Measurements from ENCODE around the gene ATP8A2.

The ATP8A2 gene

DNA sequence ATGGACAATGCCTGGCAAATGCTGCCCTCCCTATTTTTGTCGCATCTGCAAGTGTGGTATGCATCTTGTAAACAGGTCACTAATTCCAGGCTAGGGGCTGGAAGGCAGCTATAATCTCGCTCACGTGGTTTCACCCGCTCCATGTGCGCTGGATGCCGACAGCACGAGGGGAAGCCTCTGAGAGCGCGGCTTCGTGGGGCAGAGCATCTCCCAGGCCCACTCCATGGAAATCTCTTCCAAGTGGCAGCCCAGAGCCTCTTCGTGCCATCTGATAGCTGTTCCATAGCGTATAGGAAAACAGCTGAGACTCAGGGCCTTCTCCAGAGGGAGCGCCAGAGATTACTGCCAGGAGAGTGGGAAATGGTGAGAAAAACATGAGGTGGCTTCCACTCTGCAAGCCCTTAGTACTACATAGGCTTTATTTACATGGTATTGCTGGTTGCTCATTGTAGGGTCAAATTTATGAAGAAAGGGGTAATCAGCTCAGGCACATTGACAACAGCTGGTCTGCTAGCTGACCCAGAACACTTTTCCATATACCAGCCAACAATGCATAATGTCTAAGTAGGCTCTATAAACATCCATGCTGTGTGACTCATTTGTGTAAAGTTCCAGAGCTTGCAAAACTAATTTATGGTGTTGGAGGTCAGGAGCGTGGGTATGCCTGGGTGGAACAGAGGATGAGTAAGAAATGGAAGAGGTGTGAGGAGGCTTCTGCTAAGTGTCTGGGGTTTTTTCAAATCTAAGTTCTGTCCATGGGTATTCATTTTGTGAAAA, 514.9 kb downstream of the ATP8A2 start:
- DNase-seq (ENCODE audit: low read depth) = no peak

GRCh38 chr13:25887962-25888655, 516.3 kb downstream of the ATP8A2 start:
- DNase-seq (ENCODE audit: low read depth) = no peak

- DNase-seq (ENCODE audit: low read depth) = no peak
These were observed 519.0 kb downstream of the ATP8A2 start for GRCh38 chr13:25890671-25891212.

- DNase-seq (ENCODE audit: low read depth) = no peak
These were observed 527.2 kb downstream of the ATP8A2 start for GRCh38 chr13:25898991-25899390.

DNA sequence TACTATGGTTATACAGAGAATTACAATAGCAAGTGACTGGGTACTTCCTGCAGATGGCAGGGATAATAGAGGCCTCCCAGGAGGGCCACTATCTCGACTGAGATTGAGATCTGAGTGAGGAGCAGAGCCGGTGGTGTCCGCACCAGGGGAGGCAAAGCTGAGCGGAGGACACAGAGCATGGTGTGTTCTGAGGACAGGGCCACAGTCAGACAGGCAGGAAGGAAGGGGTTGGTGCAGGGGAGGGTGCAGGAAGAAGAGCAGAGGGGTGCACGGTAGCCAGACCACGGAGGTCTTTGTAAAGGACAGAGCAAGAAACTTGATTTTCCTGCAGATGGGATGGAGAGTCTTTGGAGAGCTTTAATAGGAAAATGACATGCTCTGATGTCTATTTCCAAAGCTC, 527.7 kb downstream of the ATP8A2 start:
- DNase-seq (ENCODE audit: low read depth) = no peak

- DNase-seq (ENCODE audit: low read depth) = no peak
These were observed 528.2 kb downstream of the ATP8A2 start for GRCh38 chr13:25899952-25900351.

- DNase-seq (ENCODE audit: low read depth) = no peak
These were observed 529.9 kb downstream of the ATP8A2 start for GRCh38 chr13:25901460-25902376.

DNA sequence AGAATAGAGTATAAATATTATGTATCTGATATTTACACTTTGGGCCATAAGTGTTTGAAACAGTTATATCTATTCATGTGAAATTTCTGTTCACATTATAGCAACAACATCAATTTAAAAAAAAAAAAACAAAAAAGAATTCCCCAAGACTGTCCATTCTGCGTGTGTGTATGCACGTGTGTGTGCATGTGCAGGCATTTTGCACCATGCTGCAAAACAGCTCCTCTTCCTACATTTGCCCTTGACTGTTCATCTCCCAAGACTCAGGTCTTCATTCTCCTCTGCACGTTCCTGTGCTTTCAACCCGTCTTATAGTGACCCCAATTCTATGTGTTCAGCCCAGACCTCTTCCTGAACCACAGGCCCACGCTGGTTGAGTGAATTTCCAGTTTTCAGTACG, 530.7 kb downstream of the ATP8A2 start:
- DNase-seq (ENCODE audit: low read depth) = no peak

GRCh38 chr13:25902891-25903341, 531.1 kb downstream of the ATP8A2 start:
- no peak for DNase-seq (ENCODE audit: low read depth)

DNA sequence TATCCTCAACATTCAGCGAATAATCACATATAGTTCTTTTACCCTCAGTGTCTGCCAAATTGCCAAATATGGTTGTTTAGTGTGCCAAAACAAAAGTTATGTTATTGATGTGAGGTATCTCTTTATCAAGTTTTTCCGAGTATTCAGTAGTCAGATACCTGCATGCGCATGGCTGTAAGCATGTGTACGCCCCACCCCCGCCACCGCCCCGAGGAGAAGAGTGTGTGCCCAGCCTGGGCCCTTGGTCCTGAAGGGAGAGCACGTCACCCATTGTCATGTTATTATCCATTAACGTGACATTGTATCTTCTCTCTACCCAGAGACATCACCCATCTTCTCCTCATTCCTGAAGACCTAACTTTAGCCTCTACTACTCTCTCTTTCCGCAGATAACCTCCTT, 533.1 kb downstream of the ATP8A2 start:
- no peak for DNase-seq (ENCODE audit: low read depth)

GRCh38 chr13:25905611-25906010, 533.8 kb downstream of the ATP8A2 start:
- DNase-seq (ENCODE audit: low read depth) = no peak

- no peak for DNase-seq (ENCODE audit: low read depth)
These were observed 534.5 kb downstream of the ATP8A2 start for GRCh38 chr13:25906191-25906661.

GRCh38 chr13:25908366-25908765, 536.6 kb downstream of the ATP8A2 start:
- DNase-seq (ENCODE audit: low read depth) = no peak

DNA sequence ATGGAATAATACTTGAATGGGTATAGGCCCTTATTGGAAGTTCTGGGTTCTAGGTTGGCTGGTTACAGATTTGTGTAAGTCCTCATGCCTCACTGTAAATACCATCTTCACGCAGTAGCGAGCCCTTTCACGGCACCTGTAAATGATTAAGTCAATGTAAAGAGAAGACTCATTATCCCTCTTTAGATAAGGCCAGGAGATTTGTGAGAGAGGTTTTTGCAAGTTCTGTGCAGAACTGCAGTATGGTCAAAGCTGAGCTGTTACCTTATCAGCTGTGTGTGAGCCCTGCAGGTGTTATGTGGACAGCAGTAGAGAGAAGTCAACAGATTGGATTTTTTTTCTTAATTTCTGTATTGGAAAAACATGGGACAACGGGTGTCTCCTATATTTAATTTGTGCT, 538.5 kb downstream of the ATP8A2 start:
- no peak for DNase-seq (ENCODE audit: low read depth)

GRCh38 chr13:25910991-25911419, 539.2 kb downstream of the ATP8A2 start:
- DNase-seq (ENCODE audit: low read depth) = no peak

GRCh38 chr13:25912961-25913360, 541.2 kb downstream of the ATP8A2 start:
- DNase-seq (ENCODE audit: low read depth) = no peak

DNA sequence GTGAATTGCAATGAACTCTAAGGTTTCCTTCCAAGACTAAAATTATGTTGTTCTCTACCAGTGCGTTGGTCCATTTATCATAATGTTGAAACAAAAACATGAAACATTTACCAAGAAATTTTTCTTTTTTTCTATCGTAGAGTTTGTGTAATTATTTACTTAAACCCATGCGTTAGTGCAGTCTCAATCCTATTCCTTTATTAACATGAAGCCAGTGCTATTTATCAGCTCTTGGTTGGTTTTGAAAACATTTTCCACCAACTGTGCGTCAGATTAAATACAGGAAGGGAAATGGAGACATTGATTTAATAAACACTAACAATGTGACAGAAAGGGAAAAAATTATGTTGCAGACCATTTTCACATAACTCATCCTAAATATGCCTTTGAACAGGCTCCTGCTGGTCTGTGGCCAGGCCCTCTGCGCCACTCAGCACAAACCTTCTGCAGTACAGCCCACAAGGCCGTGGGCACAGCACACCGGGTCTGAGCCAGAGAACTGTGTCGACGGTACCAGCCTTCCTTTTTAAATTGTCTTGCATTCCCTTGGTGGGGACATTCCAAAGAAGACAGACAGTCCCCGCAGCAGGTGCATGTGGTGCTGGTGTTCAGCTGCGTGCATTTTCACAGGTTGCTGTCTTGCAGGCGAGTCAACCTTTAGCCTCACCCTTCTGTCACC, 544.2 kb downstream of the ATP8A2 start:
- no peak for DNase-seq (ENCODE audit: low read depth)

DNA sequence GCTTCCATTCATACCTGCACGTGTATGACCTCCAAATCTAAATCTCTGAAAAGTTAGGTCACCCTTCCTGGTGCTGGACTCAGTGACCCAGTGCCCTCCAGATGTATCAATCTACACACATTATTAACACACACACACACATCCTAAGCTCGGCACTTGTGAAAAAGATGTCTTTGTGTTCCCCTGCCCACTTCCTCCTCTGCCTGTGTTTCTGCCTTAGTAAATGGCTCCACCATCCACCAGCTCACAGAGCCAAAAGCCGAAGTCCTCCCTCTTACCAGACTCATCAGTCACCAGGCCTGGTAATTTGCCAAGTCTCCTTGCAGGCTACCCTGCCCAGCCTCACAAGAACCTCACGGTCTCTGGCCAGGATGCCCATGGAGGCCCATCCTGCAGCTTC, 548.5 kb downstream of the ATP8A2 start:
- no peak for DNase-seq (ENCODE audit: low read depth)

DNA sequence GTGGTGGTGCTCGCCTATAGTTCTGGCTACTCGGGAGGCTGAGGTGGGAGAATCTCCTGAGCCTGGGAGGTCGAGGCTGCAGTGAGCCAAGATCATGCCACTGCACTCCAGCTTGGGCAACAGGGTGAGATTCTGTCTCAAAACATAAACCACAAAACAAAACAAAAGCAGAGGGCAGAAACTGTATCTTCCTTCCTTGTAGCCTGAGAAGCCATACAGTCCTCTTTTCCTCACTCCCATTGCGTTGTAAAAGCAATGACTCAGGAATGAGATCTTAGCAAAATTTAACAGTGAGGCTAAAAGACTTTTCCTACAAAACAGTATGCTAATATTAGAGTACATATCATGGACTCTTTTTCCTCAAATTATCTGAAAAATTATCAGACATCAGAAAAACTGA, 549.2 kb downstream of the ATP8A2 start:
- DNase-seq (ENCODE audit: low read depth) = no peak

GRCh38 chr13:25922376-25922775, 550.6 kb downstream of the ATP8A2 start:
- DNase-seq (ENCODE audit: low read depth) = no peak

Measured in stimulated activated CD8-positive, alpha-beta memory T cell treated with anti-CD3 and anti-CD28 coated beads, Interleukin-12 subunit alpha, Interleukin-12 subunit beta, amount 100 ng/mL, for 4 hours (primary cell).